Endodermal cell (in vitro differentiated cells): ENCODE results near the gene VTI1A. TPM values are rescaled to one million over a fixed set of nuclear protein-coding genes. Genes with fewer than 3 reads are reported as not detected.

Experiments used
- DNase-seq: peaks from one replicate; pipeline ENCODE4 v3.0.0-alpha.2; 2017
- H3K27ac ChIP-seq: 2 replicates; pipeline ENCODE4 v1.5.1; 2013; ENCODE audit warnings: mild to moderate bottlenecking, low read depth, low read length, moderate library complexity
- H3K27me3 ChIP-seq: 2 replicates; pipeline ENCODE4 v1.6.1; 2013; ENCODE audit warnings: mild to moderate bottlenecking, low read length, moderate library complexity; ENCODE audit not compliant: insufficient read depth, control insufficient read depth, poor library complexity, severe bottlenecking
- H3K36me3 ChIP-seq: 2 replicates; pipeline ENCODE4 v1.7.0; 2013; ENCODE audit warnings: mild to moderate bottlenecking, low read length, moderate library complexity; ENCODE audit not compliant: control insufficient read depth, insufficient read depth
- H3K4me1 ChIP-seq: one replicate; pipeline ENCODE4 v1.7.0; 2013; ENCODE audit warnings: low read length; ENCODE audit not compliant: control insufficient read depth, insufficient read depth
- H3K4me3 ChIP-seq: 2 replicates; pipeline ENCODE4 v1.5.1; 2013; ENCODE audit warnings: mild to moderate bottlenecking, low read length, moderate library complexity
- H3K9ac ChIP-seq: 2 replicates; pipeline ENCODE4 v1.6.1; 2013; ENCODE audit warnings: mild to moderate bottlenecking, low read length, moderate library complexity; ENCODE audit not compliant: poor library complexity, severe bottlenecking; ENCODE audit errors: extremely low read depth
- H3K9me3 ChIP-seq: 2 replicates; pipeline ENCODE4 v1.6.1; 2013; ENCODE audit warnings: mild to moderate bottlenecking, low read length, moderate library complexity; ENCODE audit not compliant: control insufficient read depth
- H3K27ac Mint-ChIP-seq: 2 replicates; pipeline ENCODE4 v1.8.0; 2020; ENCODE audit warnings: mixed read lengths
- H3K27me3 Mint-ChIP-seq: 2 replicates; pipeline ENCODE4 v1.8.0; 2021; ENCODE audit warnings: mild to moderate bottlenecking, mixed read lengths; ENCODE audit not compliant: insufficient read depth
- H3K36me3 Mint-ChIP-seq: 2 replicates; pipeline ENCODE4 v1.8.0; 2020; ENCODE audit warnings: low read depth, mixed read lengths
- H3K4me1 Mint-ChIP-seq: 2 replicates; pipeline ENCODE4 v1.8.0; 2020; ENCODE audit warnings: mixed read lengths
- H3K4me3 Mint-ChIP-seq: 2 replicates; pipeline ENCODE4 v1.8.0; 2020; ENCODE audit warnings: mild to moderate bottlenecking, moderate library complexity, mixed read lengths
- H3K9me3 Mint-ChIP-seq: 2 replicates; pipeline ENCODE4 v1.8.0; 2020; ENCODE audit warnings: mild to moderate bottlenecking, mixed read lengths
- CTCF ChIP-seq: fragments of 200-600 bp; sonication (generic); conservative IDR thresholded peaks from 2 replicates; pipeline ENCODE4 v1.5.0; 2021; ENCODE audit warnings: antibody characterized with exemption, mild to moderate bottlenecking
- WGBS, 2 experiments: methylation state at CpG; one replicate each; pipeline versions ENCODE4 v1.1.5 to v1.1.7; 2013; ENCODE audit warnings: missing lambda C conversion rate in 2 of 2, mixed read lengths in 1 of 2; ENCODE audit not compliant: insufficient coverage in 1 of 2, insufficient read length in 1 of 2; 5-methylcytosine and 5-hydroxymethylcytosine counted together
- total RNA-seq, 2 donors: library from RNA; stranded (reverse); fragmentation: NEBNext Ultra II Directional in 1 of 2; extraction: Animal tissue kit (Norgen Biotek cat#: 25700) in 1 of 2; gene quantifications; 2 replicates in 1 of 2; 3 replicates in 1 of 2; pipeline ENCODE4 v1.2.1, GENCODE V29; 2021

Gene VTI1A
- total RNA-seq, 2 donors from 2014 or later: 27.0 to 29.9 TPM

DNA sequence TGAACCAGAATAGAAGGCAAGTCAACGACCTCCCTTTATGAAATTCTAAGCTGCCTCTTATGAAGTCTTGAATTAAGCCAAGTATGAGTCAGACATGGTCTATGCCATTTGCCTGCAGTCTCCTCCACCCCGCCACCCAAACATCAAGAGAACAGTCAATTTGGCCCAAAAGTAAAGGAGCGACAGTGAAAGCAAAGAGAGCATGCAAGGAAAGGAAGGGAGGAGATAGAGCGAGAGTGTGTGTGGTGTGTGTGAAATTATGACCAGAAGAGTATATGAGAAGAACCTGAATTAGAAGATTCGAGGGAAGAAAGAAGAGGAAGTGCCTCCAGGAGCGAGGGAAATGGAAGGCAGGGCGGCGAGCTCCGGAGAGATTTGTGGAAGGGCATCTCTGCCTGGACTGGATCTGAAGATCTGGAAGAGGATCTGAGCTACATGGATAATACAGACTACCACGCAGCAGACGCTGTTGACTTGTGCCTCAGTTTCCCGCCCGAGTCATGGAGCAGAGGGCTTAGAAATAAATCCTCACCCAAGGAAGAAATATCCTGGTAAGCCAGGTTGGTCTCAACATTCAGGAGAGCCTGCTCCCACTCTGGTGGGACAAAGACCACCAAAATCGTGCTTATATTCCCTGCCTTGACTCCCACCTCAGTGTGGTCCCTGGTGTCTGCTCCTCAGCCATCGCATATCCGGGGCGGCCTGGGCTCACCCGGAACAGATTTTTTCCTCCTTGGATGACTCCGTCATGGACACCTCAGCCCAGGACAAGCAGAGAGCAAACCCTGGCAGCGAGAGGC lies 760 bp upstream of the VTI1A start:
- H3K4me3 Mint-ChIP-seq: peak overlapping the region; percentile 80
- Histone ChIP-seq H3K9ac (peak overlapping the region; percentile 91), H3K36me3 (peaks cover 42% of the 10 kb centered on the region), H3K9me3 (no peaks in the 10 kb centered on the region), H3K27me3 (no peaks in the 10 kb centered on the region), H3K4me3 (peak overlapping the region; percentile 90), H3K4me1 (no peaks in the 10 kb centered on the region), H3K27ac (no peak overlapping the region)
- DNase-seq: peak; percentile 47
- H3K4me1 Mint-ChIP-seq: peaks cover 10% of the 10 kb centered on the region
- no peaks in the 10 kb centered on the region for H3K27me3 Mint-ChIP-seq
- H3K36me3 Mint-ChIP-seq: peaks cover 25% of the 10 kb centered on the region
- no peaks in the 10 kb centered on the region for H3K9me3 Mint-ChIP-seq
- TF ChIP-seq CTCF: no peak
- peak overlapping the region; percentile 99 for H3K27ac Mint-ChIP-seq
- 7 to 9% methylated on average over 6 to 20 of the region's 20 CpGs for WGBS, 2 experiments

DNA sequence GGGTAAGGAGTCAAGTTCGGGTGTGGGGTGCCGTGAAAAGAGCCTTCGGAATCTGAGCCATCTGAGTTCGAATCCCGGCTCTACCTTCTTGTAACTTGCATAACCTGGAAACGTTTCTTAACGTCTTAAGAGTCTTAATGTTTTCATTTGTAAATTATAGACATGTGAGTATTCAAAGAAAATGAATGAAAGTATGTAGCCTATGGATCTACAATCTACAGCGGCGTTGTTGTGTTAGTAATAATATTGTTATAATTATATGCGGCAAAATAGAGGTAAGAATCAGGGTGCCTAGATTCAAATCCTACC lies 559 bp downstream of the VTI1A start:
- H3K9me3 ChIP-seq: no peaks in the 10 kb centered on the region
- H3K27ac Mint-ChIP-seq: peak overlapping the region; percentile 99
- WGBS, 2 experiments: 4 to 6% methylated on average over 10 of the region's 10 CpGs
- H3K9me3 Mint-ChIP-seq: no peaks in the 10 kb centered on the region
- H3K27ac ChIP-seq: peak overlapping the region; percentile 52
- H3K27me3 Mint-ChIP-seq: no peaks in the 10 kb centered on the region
- no peak for TF ChIP-seq CTCF
- H3K36me3 Mint-ChIP-seq: peaks cover 22% of the 10 kb centered on the region
- no peak for DNase-seq
- H3K27me3 ChIP-seq: no peaks in the 10 kb centered on the region
- H3K9ac ChIP-seq: peak overlapping the region; percentile 91
- peak overlapping the region; percentile 90 for H3K4me3 ChIP-seq
- peaks cover 33% of the 10 kb centered on the region for H3K36me3 ChIP-seq
- H3K4me1 Mint-ChIP-seq: peaks cover 10% of the 10 kb centered on the region
- no peaks in the 10 kb centered on the region for H3K4me1 ChIP-seq
- H3K4me3 Mint-ChIP-seq: peak overlapping the region; percentile 80

GRCh38 chr10:112448888-112449287 lies 1.9 kb downstream of the VTI1A start:
- TF ChIP-seq CTCF: no peak
- no peaks in the 10 kb centered on the region for H3K27me3 ChIP-seq
- H3K27me3 Mint-ChIP-seq: no peaks in the 10 kb centered on the region
- WGBS, 2 experiments: 98 to 100% methylated on average over 2 to 4 of the region's 4 CpGs
- DNase-seq: no peak
- peaks cover 11% of the 10 kb centered on the region for H3K9me3 Mint-ChIP-seq
- H3K36me3 Mint-ChIP-seq: peaks cover 31% of the 10 kb centered on the region
- H3K36me3 ChIP-seq: peaks cover 20% of the 10 kb centered on the region
- H3K27ac ChIP-seq: no peak overlapping the region
- H3K27ac Mint-ChIP-seq: no peak overlapping the region
- no peaks in the 10 kb centered on the region for H3K4me1 ChIP-seq
- H3K4me3 ChIP-seq: no peak overlapping the region
- peaks cover 10% of the 10 kb centered on the region for H3K4me1 Mint-ChIP-seq
- no peak overlapping the region for H3K9ac ChIP-seq
- peak overlapping the region; percentile 80 for H3K4me3 Mint-ChIP-seq
- peaks cover 4% of the 10 kb centered on the region for H3K9me3 ChIP-seq
